ENCODE measurements around the gene COQ2.

DNA sequence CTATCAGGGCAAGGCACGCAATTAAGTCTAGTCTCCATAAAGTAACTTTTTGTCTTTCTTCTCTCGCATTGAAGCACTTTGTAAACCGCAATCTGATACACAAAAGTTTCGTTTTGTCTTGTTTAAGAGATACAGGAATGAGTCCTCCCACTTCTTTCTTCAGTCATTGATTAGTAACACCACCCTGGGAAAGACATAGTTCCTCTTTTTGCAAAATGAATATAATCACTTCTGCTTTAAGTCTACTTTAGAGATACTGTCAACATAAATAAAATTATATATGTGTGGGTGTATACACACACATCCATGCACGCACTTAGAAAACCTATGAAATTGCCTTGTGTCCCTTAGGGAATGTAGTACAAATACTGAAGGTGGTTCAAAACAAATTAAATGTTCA, 11.7 kb downstream of the COQ2 start:
- TF ChIP-seq, protein P1, sequence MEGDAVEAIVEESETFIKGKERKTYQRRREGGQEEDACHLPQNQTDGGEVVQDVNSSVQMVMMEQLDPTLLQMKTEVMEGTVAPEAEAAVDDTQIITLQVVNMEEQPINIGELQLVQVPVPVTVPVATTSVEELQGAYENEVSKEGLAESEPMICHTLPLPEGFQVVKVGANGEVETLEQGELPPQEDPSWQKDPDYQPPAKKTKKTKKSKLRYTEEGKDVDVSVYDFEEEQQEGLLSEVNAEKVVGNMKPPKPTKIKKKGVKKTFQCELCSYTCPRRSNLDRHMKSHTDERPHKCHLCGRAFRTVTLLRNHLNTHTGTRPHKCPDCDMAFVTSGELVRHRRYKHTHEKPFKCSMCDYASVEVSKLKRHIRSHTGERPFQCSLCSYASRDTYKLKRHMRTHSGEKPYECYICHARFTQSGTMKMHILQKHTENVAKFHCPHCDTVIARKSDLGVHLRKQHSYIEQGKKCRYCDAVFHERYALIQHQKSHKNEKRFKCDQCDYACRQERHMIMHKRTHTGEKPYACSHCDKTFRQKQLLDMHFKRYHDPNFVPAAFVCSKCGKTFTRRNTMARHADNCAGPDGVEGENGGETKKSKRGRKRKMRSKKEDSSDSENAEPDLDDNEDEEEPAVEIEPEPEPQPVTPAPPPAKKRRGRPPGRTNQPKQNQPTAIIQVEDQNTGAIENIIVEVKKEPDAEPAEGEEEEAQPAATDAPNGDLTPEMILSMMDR (IDR thresholded peaks at IDR 0.05), result no peak
- TF ChIP-seq POLR2A (IDR thresholded peaks at IDR 0.05) (no peak), POLR2AphosphoS5 (IDR thresholded peaks at IDR 0.05) (no peak), EP300 (IDR thresholded peaks at IDR 0.05) (no peak)
